SK-N-SH treated with all-trans-retinoic acid at 6 μM for 48 hours (cell line): Measurements from ENCODE around the gene ZSCAN4.

Source experiments
- ARNTL ChIP-seq: fragments of 450-650 bp; formaldehyde crosslinking; IDR thresholded peaks from 2 replicates; pipeline ENCODE4 v1.5.0; 2020; ENCODE audit warnings: low read depth, mild to moderate bottlenecking, moderate library complexity, borderline replicate concordance
- BACH2 ChIP-seq: fragments of 250-450 bp; sonication (Bioruptor Pico); IDR thresholded peaks from 2 replicates; pipeline ENCODE4 v1.9.0; 2021; ENCODE audit warnings: mild to moderate bottlenecking, borderline replicate concordance
- CREB5 ChIP-seq: fragments of 250-450 bp; sonication (Bioruptor Pico); IDR thresholded peaks from 2 replicates; pipeline ENCODE4 v1.5.1; 2020; ENCODE audit warnings: low read depth, mild to moderate bottlenecking, moderate library complexity
- CSDC2 ChIP-seq: fragments of 250-450 bp; sonication (Bioruptor Pico); IDR thresholded peaks from 2 replicates; pipeline ENCODE4 v1.5.0; 2020; ENCODE audit warnings: mild to moderate bottlenecking, moderate library complexity
- CSRNP3 ChIP-seq: fragments of 250-450 bp; sonication (Bioruptor Pico); IDR thresholded peaks from 2 replicates; pipeline ENCODE4 v1.5.1; 2021; ENCODE audit warnings: mild to moderate bottlenecking, moderate library complexity
- OSR1 ChIP-seq: fragments of 250-450 bp; sonication (Bioruptor Pico); IDR thresholded peaks from 2 replicates; pipeline ENCODE4 v1.8.0; 2022; ENCODE audit warnings: moderate library complexity, mild to moderate bottlenecking, inconsistent platforms
- PATZ1 ChIP-seq: fragments of 250-450 bp; sonication (Bioruptor Pico); IDR thresholded peaks from 2 replicates; pipeline ENCODE4 v1.8.0; 2020; ENCODE audit warnings: mild to moderate bottlenecking, moderate library complexity, borderline replicate concordance
- PPARA ChIP-seq: fragments of 250-450 bp; sonication (Bioruptor Pico); IDR thresholded peaks from 2 replicates; pipeline ENCODE4 v1.5.0; 2020; ENCODE audit warnings: mild to moderate bottlenecking, borderline replicate concordance
- RARB ChIP-seq: fragments of 250-450 bp; sonication (Bioruptor Pico); IDR thresholded peaks from 2 replicates; pipeline ENCODE4 v1.8.0; 2021; ENCODE audit warnings: mild to moderate bottlenecking, moderate library complexity
- TOX ChIP-seq: fragments of 250-450 bp; sonication (Bioruptor Pico); IDR thresholded peaks from 2 replicates; pipeline ENCODE4 v1.8.0; 2021; ENCODE audit warnings: mild to moderate bottlenecking, moderate library complexity, borderline replicate concordance
- TSHZ2 ChIP-seq: fragments of 250-450 bp; sonication (Bioruptor Pico); IDR thresholded peaks from 2 replicates; pipeline ENCODE4 v1.5.0; 2020; ENCODE audit warnings: mild to moderate bottlenecking, moderate library complexity
- ZNF8 ChIP-seq: fragments of 450-650 bp; formaldehyde crosslinking; IDR thresholded peaks from 2 replicates; pipeline ENCODE4 v1.5.0; 2020; ENCODE audit warnings: mild to moderate bottlenecking, moderate library complexity

GRCh38 chr19:57668635-57669034, at the start of gene ZSCAN4:
- TF ChIP-seq CREB5 (CRISPR knock-in tag): no peak
- no peak for TF ChIP-seq OSR1 (CRISPR knock-in tag)
- TF ChIP-seq PPARA: no peak
- TF ChIP-seq ZNF8 (CRISPR knock-in tag): no peak
- TF ChIP-seq TSHZ2 (CRISPR knock-in tag): no peak
- no peak for TF ChIP-seq PATZ1 (CRISPR knock-in tag)
- TF ChIP-seq BACH2 (CRISPR knock-in tag): no peak
- no peak for TF ChIP-seq RARB (CRISPR knock-in tag)
- no peak for TF ChIP-seq CSDC2
- TF ChIP-seq CSRNP3 (CRISPR knock-in tag): no peak
- no peak for TF ChIP-seq ARNTL (CRISPR knock-in tag)
- no peak for TF ChIP-seq TOX
